ENCODE measurements around the gene HYI.

Gene HYI

DNA sequence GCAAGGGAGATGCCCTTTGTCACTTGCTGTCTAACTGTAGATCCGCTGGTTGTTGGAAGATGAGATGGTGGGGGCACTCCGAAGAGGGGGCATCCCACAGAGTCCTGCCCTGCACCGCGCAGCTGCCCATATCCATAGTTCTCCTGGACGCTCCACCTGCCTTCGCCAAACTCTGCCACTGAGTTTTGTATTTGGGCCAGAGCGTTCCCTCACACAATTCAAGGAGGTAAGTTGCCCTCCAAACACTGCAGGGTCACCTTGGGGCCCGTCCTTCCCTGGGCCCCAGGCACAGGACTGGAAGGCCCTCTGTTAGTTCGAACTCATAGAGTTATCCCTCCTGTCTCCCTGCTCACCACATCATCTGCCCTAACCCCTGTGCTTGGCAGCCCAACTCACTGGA is 22.1 kb downstream of the HYI start:
- Histone ChIP-seq H3K27me3 (ENCODE audit: control insufficient read depth in 5 of 5, insufficient read depth in 4 of 5, low read length in 5 of 5) (no peaks in the 10 kb centered on the region), H3K36me3 (ENCODE audit: control insufficient read depth in 5 of 5, insufficient read depth in 5 of 5, low read length in 5 of 5) (peaks cover 4 to 90% (median 85%) of the 10 kb centered on the region in 5 donors), H3K27ac (ENCODE audit: low read depth, low read length) (no peak overlapping the region), H3K4me3 (ENCODE audit: low read depth in 1 of 5, low read length in 5 of 5) (no peak overlapping the region), H3K9me3 (ENCODE audit: control insufficient read depth in 5 of 5, low read length in 5 of 5) (no peaks in the 10 kb centered on the region), H3K9ac (ENCODE audit: low read length in 5 of 5) (no peak overlapping the region), H3K4me1 (ENCODE audit: control insufficient read depth in 5 of 5, insufficient read depth in 5 of 5, low read length in 5 of 5) (peaks cover 14 to 24% (median 22%) of the 10 kb centered on the region in 5 donors)

DNA sequence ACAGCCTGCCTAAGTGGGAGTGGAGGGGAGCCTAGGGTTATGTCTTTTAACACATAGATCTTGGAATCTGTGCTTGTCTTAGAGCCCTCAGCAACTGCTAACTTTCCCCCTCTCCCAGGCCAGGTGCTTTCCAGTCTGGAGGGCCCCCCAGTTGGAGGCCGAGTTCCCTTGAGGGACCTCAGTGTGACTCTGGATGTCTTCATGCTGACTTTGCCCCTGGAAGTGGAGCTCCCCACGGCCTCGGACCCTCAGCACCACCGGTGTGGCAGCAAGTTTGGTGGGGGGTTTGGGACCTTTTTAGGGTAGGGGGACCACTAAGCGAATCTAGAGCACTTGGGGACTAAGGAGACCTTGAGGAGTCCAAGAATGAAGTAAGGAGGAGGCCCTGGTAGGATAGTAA is 22.9 kb downstream of the HYI start:
- Histone ChIP-seq H3K27ac (ENCODE audit: low read depth, low read length) (no peak overlapping the region), H3K36me3 (ENCODE audit: control insufficient read depth in 5 of 5, insufficient read depth in 5 of 5, low read length in 5 of 5) (peaks cover 4 to 97% (median 94%) of the 10 kb centered on the region in 5 donors), H3K9me3 (ENCODE audit: control insufficient read depth in 5 of 5, low read length in 5 of 5) (no peaks in the 10 kb centered on the region), H3K4me1 (ENCODE audit: control insufficient read depth in 5 of 5, insufficient read depth in 5 of 5, low read length in 5 of 5) (peaks cover 8 to 16% (median 14%) of the 10 kb centered on the region in 5 donors), H3K9ac (ENCODE audit: low read length in 5 of 5) (no peak overlapping the region), H3K4me3 (ENCODE audit: low read depth in 1 of 5, low read length in 5 of 5) (no peak overlapping the region), H3K27me3 (ENCODE audit: control insufficient read depth in 5 of 5, insufficient read depth in 4 of 5, low read length in 5 of 5) (no peaks in the 10 kb centered on the region)

GRCh38 chr1:43427941-43428340 is 25.8 kb downstream of the HYI start:
- H3K27me3 ChIP-seq (ENCODE audit: control insufficient read depth in 5 of 5, insufficient read depth in 4 of 5, low read length in 5 of 5): no peaks in the 10 kb centered on the region
- H3K36me3 ChIP-seq (ENCODE audit: control insufficient read depth in 5 of 5, insufficient read depth in 5 of 5, low read length in 5 of 5): peaks cover 0 to 100% (median 100%) of the 10 kb centered on the region in 5 donors
- H3K9ac ChIP-seq (ENCODE audit: low read length in 5 of 5): no peak overlapping the region
- no peaks in the 10 kb centered on the region for H3K9me3 ChIP-seq (ENCODE audit: control insufficient read depth in 5 of 5, low read length in 5 of 5)
- H3K4me3 ChIP-seq (ENCODE audit: low read depth in 1 of 5, low read length in 5 of 5): no peak overlapping the region
- H3K4me1 ChIP-seq (ENCODE audit: control insufficient read depth in 5 of 5, insufficient read depth in 5 of 5, low read length in 5 of 5): peaks cover 0 to 1% (median 0%) of the 10 kb centered on the region in 5 donors
- no peak overlapping the region for H3K27ac ChIP-seq (ENCODE audit: low read depth, low read length)

DNA sequence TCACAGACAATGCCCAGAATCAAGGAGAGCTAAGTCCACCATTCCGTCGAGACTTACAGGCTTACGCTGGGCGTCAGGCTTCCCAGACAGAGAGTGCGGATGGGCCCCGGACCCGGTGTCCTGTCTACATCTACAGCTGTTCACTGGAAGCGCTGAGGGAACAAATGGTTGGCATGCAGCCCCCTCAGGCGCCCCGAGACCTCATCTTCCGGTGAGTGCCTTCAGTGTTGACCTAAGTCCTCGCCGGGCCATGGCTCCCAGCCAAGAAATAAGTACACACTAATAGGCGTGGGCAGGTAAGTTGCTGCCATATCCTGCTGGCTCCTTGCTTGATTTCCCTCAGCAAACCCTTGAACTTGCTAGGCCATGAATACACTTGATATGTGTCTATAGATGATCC is 26.2 kb downstream of the HYI start:
- Histone ChIP-seq H3K4me1 (ENCODE audit: control insufficient read depth in 5 of 5, insufficient read depth in 5 of 5, low read length in 5 of 5) (peaks cover 0 to 1% (median 0%) of the 10 kb centered on the region in 5 donors), H3K4me3 (ENCODE audit: low read depth in 1 of 5, low read length in 5 of 5) (no peak overlapping the region), H3K27me3 (ENCODE audit: control insufficient read depth in 5 of 5, insufficient read depth in 4 of 5, low read length in 5 of 5) (no peaks in the 10 kb centered on the region), H3K36me3 (ENCODE audit: control insufficient read depth in 5 of 5, insufficient read depth in 5 of 5, low read length in 5 of 5) (peaks cover 0 to 100% (median 99%) of the 10 kb centered on the region in 5 donors), H3K9me3 (ENCODE audit: control insufficient read depth in 5 of 5, low read length in 5 of 5) (no peaks in the 10 kb centered on the region), H3K9ac (ENCODE audit: low read length in 5 of 5) (no peak overlapping the region), H3K27ac (ENCODE audit: low read depth, low read length) (no peak overlapping the region)

DNA sequence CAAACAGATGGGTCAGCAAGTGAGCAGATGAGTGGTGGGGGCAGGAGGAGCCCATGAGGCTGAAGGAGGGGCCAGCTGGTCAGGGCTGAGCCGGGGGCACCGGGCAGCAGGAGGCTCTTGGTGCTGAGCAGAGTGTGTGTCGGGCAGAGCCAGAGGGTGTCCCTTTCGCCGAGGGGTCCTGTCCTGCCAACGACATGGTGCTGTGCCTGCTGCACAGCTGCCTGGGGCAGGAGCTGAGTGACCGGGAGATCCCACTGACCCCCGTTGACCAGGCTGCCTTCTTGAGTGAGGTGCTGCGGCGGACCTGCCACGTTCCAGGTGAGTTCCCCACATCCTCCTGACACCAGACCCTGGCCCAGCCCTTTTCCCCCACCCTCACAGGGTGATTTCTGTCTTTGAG is 27.5 kb downstream of the HYI start:
- H3K4me1 ChIP-seq (ENCODE audit: control insufficient read depth in 5 of 5, insufficient read depth in 5 of 5, low read length in 5 of 5): peaks cover 0 to 1% (median 0%) of the 10 kb centered on the region in 5 donors
- H3K36me3 ChIP-seq (ENCODE audit: control insufficient read depth in 5 of 5, insufficient read depth in 5 of 5, low read length in 5 of 5): peaks cover 0 to 99% (median 98%) of the 10 kb centered on the region in 5 donors
- H3K9me3 ChIP-seq (ENCODE audit: control insufficient read depth in 5 of 5, low read length in 5 of 5): no peaks in the 10 kb centered on the region
- no peak overlapping the region for H3K4me3 ChIP-seq (ENCODE audit: low read depth in 1 of 5, low read length in 5 of 5)
- no peaks in the 10 kb centered on the region for H3K27me3 ChIP-seq (ENCODE audit: control insufficient read depth in 5 of 5, insufficient read depth in 4 of 5, low read length in 5 of 5)
- no peak overlapping the region for H3K9ac ChIP-seq (ENCODE audit: low read length in 5 of 5)
- H3K27ac ChIP-seq (ENCODE audit: low read depth, low read length): no peak overlapping the region

- Histone ChIP-seq H3K9ac (ENCODE audit: low read length in 5 of 5) (no peak overlapping the region), H3K9me3 (ENCODE audit: control insufficient read depth in 5 of 5, low read length in 5 of 5) (no peaks in the 10 kb centered on the region), H3K4me1 (ENCODE audit: control insufficient read depth in 5 of 5, insufficient read depth in 5 of 5, low read length in 5 of 5) (no peaks in the 10 kb centered on the region), H3K4me3 (ENCODE audit: low read depth in 1 of 5, low read length in 5 of 5) (no peak overlapping the region), H3K27ac (ENCODE audit: low read depth, low read length) (no peak overlapping the region), H3K36me3 (ENCODE audit: control insufficient read depth in 5 of 5, insufficient read depth in 5 of 5, low read length in 5 of 5) (peaks cover 2 to 99% (median 98%) of the 10 kb centered on the region in 5 donors), H3K27me3 (ENCODE audit: control insufficient read depth in 5 of 5, insufficient read depth in 4 of 5, low read length in 5 of 5) (no peaks in the 10 kb centered on the region)
Measured at GRCh38 chr1:43425045-43425444, 28.7 kb downstream of the HYI start.

GRCh38 chr1:43423672-43424550 is 29.8 kb downstream of the HYI start:
- Histone ChIP-seq H3K4me1 (ENCODE audit: control insufficient read depth in 5 of 5, insufficient read depth in 5 of 5, low read length in 5 of 5) (no peaks in the 10 kb centered on the region), H3K9me3 (ENCODE audit: control insufficient read depth in 5 of 5, low read length in 5 of 5) (no peaks in the 10 kb centered on the region), H3K4me3 (ENCODE audit: low read depth in 1 of 5, low read length in 5 of 5) (no peak overlapping the region), H3K27ac (ENCODE audit: low read depth, low read length) (no peak overlapping the region), H3K9ac (ENCODE audit: low read length in 5 of 5) (no peak overlapping the region), H3K36me3 (ENCODE audit: control insufficient read depth in 5 of 5, insufficient read depth in 5 of 5, low read length in 5 of 5) (peaks cover 5 to 99% (median 98%) of the 10 kb centered on the region in 5 donors), H3K27me3 (ENCODE audit: control insufficient read depth in 5 of 5, insufficient read depth in 4 of 5, low read length in 5 of 5) (no peaks in the 10 kb centered on the region)

- Histone ChIP-seq H3K36me3 (ENCODE audit: control insufficient read depth in 5 of 5, insufficient read depth in 5 of 5, low read length in 5 of 5) (peaks cover 6 to 99% (median 98%) of the 10 kb centered on the region in 5 donors), H3K9me3 (ENCODE audit: control insufficient read depth in 5 of 5, low read length in 5 of 5) (no peaks in the 10 kb centered on the region), H3K27me3 (ENCODE audit: control insufficient read depth in 5 of 5, insufficient read depth in 4 of 5, low read length in 5 of 5) (no peaks in the 10 kb centered on the region), H3K27ac (ENCODE audit: low read depth, low read length) (no peak overlapping the region), H3K4me3 (ENCODE audit: low read depth in 1 of 5, low read length in 5 of 5) (no peak overlapping the region), H3K9ac (ENCODE audit: low read length in 5 of 5) (no peak overlapping the region), H3K4me1 (ENCODE audit: control insufficient read depth in 5 of 5, insufficient read depth in 5 of 5, low read length in 5 of 5) (no peaks in the 10 kb centered on the region)
Measured at GRCh38 chr1:43422995-43423671, 30.6 kb downstream of the HYI start.

DNA sequence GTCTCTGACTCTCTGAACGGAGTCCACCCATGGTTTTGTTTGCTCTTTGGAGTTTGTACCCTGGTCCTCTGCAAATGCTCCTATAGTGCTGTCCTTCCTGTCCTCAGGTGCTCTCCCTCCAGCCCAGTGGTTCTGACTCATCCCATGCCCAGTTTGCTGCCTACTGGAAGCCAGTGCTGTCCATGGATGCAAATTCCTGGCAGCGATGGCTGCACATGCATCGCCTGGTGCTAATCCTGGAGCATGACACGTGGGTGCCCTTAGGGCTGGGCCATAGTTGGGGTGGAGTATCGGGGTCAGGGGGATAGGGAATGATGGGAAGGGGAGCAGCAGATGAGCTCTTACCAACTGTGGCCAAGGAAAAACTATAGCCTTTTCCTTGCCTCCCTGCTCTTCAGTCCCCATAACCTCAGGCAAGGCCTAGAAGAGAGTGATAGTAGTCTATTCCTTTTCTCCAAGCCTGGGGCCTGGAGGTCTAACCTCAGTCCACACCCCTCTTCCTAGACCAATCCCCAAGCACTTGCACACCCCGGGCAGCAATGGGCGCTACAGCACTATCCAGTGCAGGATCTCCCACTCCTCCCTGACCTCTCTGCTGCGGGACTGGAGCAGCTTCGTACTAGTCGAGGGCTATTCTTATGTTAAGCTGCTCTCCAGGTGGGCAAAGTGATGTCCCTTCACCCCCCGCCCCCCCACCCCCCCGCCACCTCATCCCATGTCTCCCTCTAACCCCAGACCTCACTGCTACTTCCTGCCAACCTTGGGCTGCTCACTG is 31.6 kb downstream of the HYI start:
- no peaks in the 10 kb centered on the region for H3K27me3 ChIP-seq (ENCODE audit: control insufficient read depth in 5 of 5, insufficient read depth in 4 of 5, low read length in 5 of 5)
- peaks cover 16 to 99% (median 98%) of the 10 kb centered on the region in 5 donors for H3K36me3 ChIP-seq (ENCODE audit: control insufficient read depth in 5 of 5, insufficient read depth in 5 of 5, low read length in 5 of 5)

More for the DNA sequence above, 31.6 kb downstream of the HYI start:
- Histone ChIP-seq H3K9me3 (ENCODE audit: control insufficient read depth in 5 of 5, low read length in 5 of 5) (no peaks in the 10 kb centered on the region), H3K27ac (ENCODE audit: low read depth, low read length) (no peak overlapping the region), H3K9ac (ENCODE audit: low read length in 5 of 5) (no peak overlapping the region), H3K4me1 (ENCODE audit: control insufficient read depth in 5 of 5, insufficient read depth in 5 of 5, low read length in 5 of 5) (no peaks in the 10 kb centered on the region), H3K4me3 (ENCODE audit: low read depth in 1 of 5, low read length in 5 of 5) (no peak overlapping the region)

Measured in subcutaneous abdominal adipose tissue (tissue), 5 donors.